Neural crest cell (in vitro differentiated cells): ENCODE measurements around the gene ATRAID. TPM values are rescaled to one million over a fixed set of nuclear protein-coding genes. Genes with fewer than 3 reads are reported as not detected.

Source experiments
- DNase-seq: peaks from one replicate; pipeline ENCODE4 v3.0.0; 2021; ENCODE audit warnings: low read depth, mixed read lengths, low spot score
- H3K27ac Mint-ChIP-seq: one replicate; pipeline ENCODE4 v1.8.0; 2021; ENCODE audit warnings: mild to moderate bottlenecking, mixed read lengths; ENCODE audit not compliant: unreplicated experiment
- H3K27me3 Mint-ChIP-seq: 2 replicates; pipeline ENCODE4 v1.8.0; 2021; ENCODE audit warnings: low read depth, mild to moderate bottlenecking, mixed read lengths
- H3K36me3 Mint-ChIP-seq: 2 replicates; pipeline ENCODE4 v1.8.0; 2021; ENCODE audit warnings: low read depth, mild to moderate bottlenecking, mixed read lengths
- H3K4me1 Mint-ChIP-seq: 2 replicates; pipeline ENCODE4 v1.8.0; 2021; ENCODE audit warnings: mixed read lengths
- H3K4me3 Mint-ChIP-seq: one replicate; pipeline ENCODE4 v1.8.0; 2021; ENCODE audit warnings: mild to moderate bottlenecking, mixed read lengths
- H3K9me3 Mint-ChIP-seq: 2 replicates; pipeline ENCODE4 v1.8.0; 2021; ENCODE audit warnings: mixed read lengths
- CTCF ChIP-seq: fragments of 200-600 bp; sonication (generic); conservative IDR thresholded peaks from 2 replicates; pipeline ENCODE4 v1.5.0; 2021; ENCODE audit warnings: antibody characterized with exemption, mild to moderate bottlenecking
- total RNA-seq: library from RNA; stranded (reverse); gene quantifications from 2 replicates; pipeline ENCODE4 v1.2.1, GENCODE V29; 2021

Gene ATRAID
- total RNA-seq, 1 donor from 2014 or later: 86.3 TPM

DNA sequence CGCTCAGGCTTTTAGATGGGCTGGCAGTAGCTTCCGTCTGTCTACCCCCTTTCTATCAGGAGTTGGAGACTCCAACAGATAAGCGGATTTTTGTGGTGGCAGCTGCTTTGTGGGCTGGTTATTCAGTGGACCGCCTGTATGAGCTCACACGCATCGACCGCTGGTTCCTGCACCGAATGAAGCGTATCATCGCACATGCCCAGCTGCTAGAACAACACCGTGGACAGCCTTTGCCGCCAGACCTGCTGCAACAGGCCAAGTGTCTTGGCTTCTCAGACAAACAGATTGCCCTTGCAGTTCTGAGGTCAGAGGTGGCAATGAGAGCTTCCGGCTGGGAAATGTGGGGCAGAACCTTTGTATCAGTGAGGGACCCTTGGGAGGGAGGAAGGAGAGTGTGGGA, 20.1 kb downstream of the ATRAID start:
- no peaks in the 10 kb centered on the region for H3K27me3 Mint-ChIP-seq
- no peak for TF ChIP-seq CTCF
- no peaks in the 10 kb centered on the region for H3K4me1 Mint-ChIP-seq
- no peaks in the 10 kb centered on the region for H3K9me3 Mint-ChIP-seq
- peaks cover 10% of the 10 kb centered on the region for H3K36me3 Mint-ChIP-seq
- H3K27ac Mint-ChIP-seq: no peak overlapping the region
- no peak overlapping the region for H3K4me3 Mint-ChIP-seq
- DNase-seq: no peak

DNA sequence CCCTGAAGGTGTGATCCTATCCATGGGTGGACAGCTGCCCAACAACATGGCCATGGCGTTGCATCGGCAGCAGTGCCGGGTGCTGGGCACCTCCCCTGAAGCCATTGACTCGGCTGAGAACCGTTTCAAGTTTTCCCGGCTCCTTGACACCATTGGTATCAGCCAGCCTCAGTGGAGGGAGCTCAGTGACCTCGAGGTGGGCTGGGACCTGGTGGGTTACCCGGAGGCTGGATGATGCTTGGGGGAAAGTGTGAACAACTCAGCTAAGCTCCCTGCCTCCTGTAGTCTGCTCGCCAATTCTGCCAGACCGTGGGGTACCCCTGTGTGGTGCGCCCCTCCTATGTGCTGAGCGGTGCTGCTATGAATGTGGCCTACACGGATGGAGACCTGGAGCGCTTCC, 21.5 kb downstream of the ATRAID start:
- no peak for DNase-seq
- Mint-ChIP-seq H3K4me1 (no peaks in the 10 kb centered on the region), H3K4me3 (no peak overlapping the region), H3K36me3 (peaks cover 7% of the 10 kb centered on the region), H3K27me3 (no peaks in the 10 kb centered on the region), H3K27ac (no peak overlapping the region), H3K9me3 (no peaks in the 10 kb centered on the region)
- no peak for TF ChIP-seq CTCF

- H3K27ac Mint-ChIP-seq: no peak overlapping the region
- H3K4me1 Mint-ChIP-seq: no peaks in the 10 kb centered on the region
- no peak for TF ChIP-seq CTCF
- no peak for DNase-seq
- H3K27me3 Mint-ChIP-seq: no peaks in the 10 kb centered on the region
- H3K9me3 Mint-ChIP-seq: no peaks in the 10 kb centered on the region
- peaks cover 12% of the 10 kb centered on the region for H3K36me3 Mint-ChIP-seq
- no peak overlapping the region for H3K4me3 Mint-ChIP-seq
Observed at GRCh38 chr2:27236136-27236535, 24.3 kb downstream of the ATRAID start.

- no peak for TF ChIP-seq CTCF
- no peak overlapping the region for H3K27ac Mint-ChIP-seq
- H3K4me1 Mint-ChIP-seq: no peaks in the 10 kb centered on the region
- H3K9me3 Mint-ChIP-seq: no peaks in the 10 kb centered on the region
- no peak overlapping the region for H3K4me3 Mint-ChIP-seq
- peaks cover 13% of the 10 kb centered on the region for H3K36me3 Mint-ChIP-seq
- no peak for DNase-seq
- H3K27me3 Mint-ChIP-seq: no peaks in the 10 kb centered on the region
Observed at GRCh38 chr2:27236626-27237025, 24.8 kb downstream of the ATRAID start.

DNA sequence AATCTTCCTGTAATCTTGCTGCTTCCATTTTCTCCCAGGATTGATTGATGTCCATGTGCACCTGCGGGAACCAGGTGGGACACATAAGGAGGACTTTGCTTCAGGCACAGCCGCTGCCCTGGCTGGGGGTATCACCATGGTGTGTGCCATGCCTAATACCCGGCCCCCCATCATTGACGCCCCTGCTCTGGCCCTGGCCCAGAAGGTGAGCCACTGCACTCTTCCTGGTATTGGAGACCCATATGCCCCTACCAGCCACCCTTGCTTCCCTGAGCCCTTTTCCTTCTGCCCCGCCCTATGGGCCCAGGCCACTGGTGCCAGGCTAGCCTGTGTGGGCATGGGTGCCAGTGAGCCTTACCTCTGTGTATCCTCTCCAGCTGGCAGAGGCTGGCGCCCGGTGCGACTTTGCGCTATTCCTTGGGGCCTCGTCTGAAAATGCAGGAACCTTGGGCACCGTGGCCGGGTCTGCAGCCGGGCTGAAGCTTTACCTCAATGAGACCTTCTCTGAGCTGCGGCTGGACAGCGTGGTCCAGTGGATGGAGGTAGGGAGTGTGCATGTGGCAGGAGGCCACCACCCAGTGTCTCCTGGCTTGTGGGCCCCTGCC, 25.6 kb downstream of the ATRAID start:
- Mint-ChIP-seq H3K9me3 (no peaks in the 10 kb centered on the region), H3K27me3 (no peaks in the 10 kb centered on the region), H3K4me1 (no peaks in the 10 kb centered on the region), H3K27ac (no peak overlapping the region), H3K4me3 (no peak overlapping the region), H3K36me3 (peaks cover 13% of the 10 kb centered on the region)
- no peak for DNase-seq
- TF ChIP-seq CTCF: no peak

DNA sequence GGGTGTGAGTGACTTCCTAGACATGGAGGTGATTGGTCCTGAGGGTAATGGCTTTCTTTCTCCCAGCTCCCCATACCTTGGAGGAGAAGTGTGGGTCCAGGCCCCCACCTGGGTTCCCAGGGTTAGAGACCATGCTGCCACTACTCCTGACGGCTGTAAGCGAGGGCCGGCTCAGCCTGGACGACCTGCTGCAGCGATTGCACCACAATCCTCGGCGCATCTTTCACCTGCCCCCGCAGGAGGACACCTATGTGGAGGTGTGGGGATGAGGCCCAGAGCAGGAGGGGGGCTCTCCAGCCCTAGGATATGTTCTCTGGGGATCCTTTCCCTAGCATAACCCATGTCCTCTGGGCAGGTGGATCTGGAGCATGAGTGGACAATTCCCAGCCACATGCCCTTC, 27.1 kb downstream of the ATRAID start:
- H3K4me3 Mint-ChIP-seq: no peak overlapping the region
- no peak overlapping the region for H3K27ac Mint-ChIP-seq
- H3K27me3 Mint-ChIP-seq: no peaks in the 10 kb centered on the region
- H3K4me1 Mint-ChIP-seq: no peaks in the 10 kb centered on the region
- no peak for DNase-seq
- H3K36me3 Mint-ChIP-seq: peaks cover 13% of the 10 kb centered on the region
- H3K9me3 Mint-ChIP-seq: no peaks in the 10 kb centered on the region
- TF ChIP-seq CTCF: no peak
